Spleen (tissue), 11 donors: ENCODE results near the gene MSI2. TPM values are rescaled to one million over a fixed set of nuclear protein-coding genes. Genes with fewer than 3 reads are reported as not detected.
A peak's percentile ranks its signal among the peaks of the same experiment; 100 is the strongest.

Experiments used
- DNase-seq: peaks from one replicate; pipeline ENCODE4 v3.0.0-alpha.2; 2020
- H3K27ac ChIP-seq, 8 donors: fragments of 200-600 bp; sonication (generic) in 7 of 8; 1 replicate in 4 of 8; 2 replicates in 4 of 8; pipeline versions ENCODE4 v1.5.0 to v1.8.0; 2016 to 2021; ENCODE audit warnings: inconsistent platforms in 4 of 8, mild to moderate bottlenecking in 4 of 8, moderate library complexity in 1 of 8
- H3K27me3 ChIP-seq, 7 donors: fragments of 200-600 bp; sonication (generic) in 6 of 7; replicated peaks in 1 of 7; 1 replicate in 4 of 7; 2 replicates in 3 of 7; pipeline versions ENCODE4 v1.5.0 to v1.8.0; 2016 to 2021; ENCODE audit warnings: inconsistent platforms in 3 of 7, mild to moderate bottlenecking in 1 of 7
- H3K36me3 ChIP-seq, 6 donors: fragments of 200-600 bp; sonication (generic) in 5 of 6; 1 replicate in 4 of 6; 2 replicates in 2 of 6; pipeline versions ENCODE4 v1.5.0 to v1.8.0; 2016 to 2021; ENCODE audit warnings: inconsistent platforms in 2 of 6
- H3K4me1 ChIP-seq, 6 donors: fragments of 200-600 bp; sonication (generic) in 5 of 6; 1 replicate in 3 of 6; 2 replicates in 3 of 6; pipeline versions ENCODE4 v1.5.0 to v1.8.0; 2016 to 2021; ENCODE audit warnings: inconsistent platforms in 3 of 6
- H3K4me3 ChIP-seq, 8 donors: fragments of 200-600 bp; sonication (generic) in 7 of 8; 1 replicate in 4 of 8; 2 replicates in 4 of 8; pipeline versions ENCODE4 v1.5.0 to v1.8.0; 2016 to 2021; ENCODE audit warnings: inconsistent platforms in 4 of 8, mild to moderate bottlenecking in 4 of 8, moderate library complexity in 2 of 8
- H3K9me3 ChIP-seq, 8 donors: fragments of 200-600 bp; sonication (generic) in 7 of 8; 1 replicate in 4 of 8; 2 replicates in 4 of 8; pipeline versions ENCODE4 v1.5.0 to v1.8.0; 2016 to 2021; ENCODE audit warnings: inconsistent platforms in 4 of 8
- POLR2A ChIP-seq, 3 donors: fragments of 450-650 bp; IDR thresholded peaks; one replicate each; pipeline ENCODE4 v1.5.1; 2017; ENCODE audit warnings: antibody characterized with exemption in 3 of 3, mild to moderate bottlenecking in 1 of 3
- POLR2AphosphoS5 ChIP-seq, 3 donors: sonication (generic); formaldehyde crosslinking; IDR thresholded peaks; one replicate each; pipeline ENCODE4 v1.5.1; 2017; ENCODE audit warnings: antibody characterized with exemption in 3 of 3
- WGBS, 5 donors: extraction: QIAGEN DNeasy Blood & Tissue Kit in 3 of 5; methylation state at CpG; one replicate each; pipeline versions ENCODE4 v1.1.5 to v1.1.7; 2013 to 2018; 5-methylcytosine and 5-hydroxymethylcytosine counted together
- intact Hi-C: fragments of 100-400 bp; cut with DNase I; formaldehyde crosslinking; loops from one replicate; pipeline ENCODE4 v1.15.0; 2023; ENCODE audit warnings: low total_unique reads
- polyA plus RNA-seq, 3 donors: library from polyadenylated mRNA; stranded (reverse); fragments of 200-250 nt; gene quantifications; one replicate each; pipeline ENCODE4 v1.2.1, GENCODE V29; 2013
- total RNA-seq, 7 donors: library from RNA; depleted of rRNA in 3 of 7; stranded (reverse); fragments of >200 nt in 3 of 7; fragmentation: NEBNext Ultra II Directional in 4 of 7; extraction: Animal tissue kit (Norgen Biotek cat#: 25700) in 4 of 7; gene quantifications; one replicate each; pipeline versions ENCODE4 v1.1.0 to v1.2.1, GENCODE V29; 2016 to 2021
- TF ChIP-seq, protein P1 (sequence below), 11 experiments: fragments of 200-600 bp in 7 of 11; fragments of 450-650 bp in 4 of 11; sonication (generic) in 4 of 11; IDR thresholded peaks in 8 of 11; conservative IDR thresholded peaks in 3 of 11; 1 replicate in 7 of 11; 2 replicates in 4 of 11; pipeline versions ENCODE4 v1.4.0 to v1.8.0; 2016 to 2021; ENCODE audit warnings: antibody characterized with exemption in 11 of 11, inconsistent platforms in 4 of 11, mild to moderate bottlenecking in 1 of 11
- donor health status: healthy with polysubstance abuse.
- donor health status: DM: no; HTN: no; CAD: no; lungs with moderate emphysema.
- donor health status: DM: no; HTN: no; CAD: no.
- donor health status: Bipolar disorder and iron deficiency.
- donor health status: healthy.
- donor health status: DM: no; HTN: no; CAD: no.
- donor health status: DM: yes; HTN: yes; CAD: no.

Gene MSI2
- total and polyA plus RNA-seq, 10 donors = 9.8 to 131 (median 64.7) TPM

DNA sequence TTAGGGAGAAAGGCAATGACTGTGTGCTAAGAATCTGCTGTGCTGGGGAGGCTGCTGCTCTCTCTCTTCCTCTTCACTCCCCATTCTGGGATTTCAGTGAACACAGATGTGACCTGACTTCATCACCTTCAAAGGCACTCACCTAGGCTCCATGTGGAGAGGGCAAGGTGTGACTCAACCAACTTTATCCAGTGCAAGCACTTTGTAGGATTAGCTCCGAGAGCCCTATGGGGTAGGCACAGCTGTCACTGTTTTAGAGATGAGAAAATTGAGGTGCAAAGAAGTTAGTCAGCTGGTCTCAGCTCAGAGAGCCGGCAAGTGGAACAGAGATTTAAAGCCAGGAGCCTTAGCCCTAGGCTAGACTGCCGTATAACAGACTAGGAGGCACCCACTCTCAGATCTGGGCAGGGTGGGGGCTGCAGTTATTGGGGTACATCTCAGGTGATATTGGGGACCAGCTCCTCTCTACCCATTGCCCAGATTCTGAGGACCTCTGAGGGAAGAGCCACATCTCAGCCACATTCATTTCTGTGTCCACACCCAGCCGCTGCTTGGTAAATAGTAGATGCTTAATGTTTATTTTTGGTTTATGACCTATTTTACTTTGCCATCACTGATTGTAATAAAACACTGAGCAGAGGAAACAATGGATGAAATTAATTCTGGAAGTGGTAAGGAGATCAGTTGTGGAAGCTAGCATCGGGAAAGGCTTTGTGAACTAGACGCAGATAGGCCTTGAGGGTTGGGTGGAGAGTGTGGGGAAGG, 350.0 kb downstream of the MSI2 start:
- no peak for DNase-seq
- Histone ChIP-seq H3K27ac (peak overlapping the region; percentile 42 to 84 (median 78)), H3K27me3 (no peaks in the 10 kb centered on the region), H3K9me3 (no peaks in the 10 kb centered on the region), H3K36me3 (peaks cover 0 to under 1% (median 0%) of the 10 kb centered on the region in 6 donors), H3K4me1 (peaks cover 34 to 84% (median 53%) of the 10 kb centered on the region in 6 donors), H3K4me3 (no peak overlapping the region)
- intact Hi-C loops = no loop called here
- WGBS, 5 donors = 80 to 91% (median 85%) methylated on average over 6 of the region's 6 CpGs
- TF ChIP-seq, protein P1, sequence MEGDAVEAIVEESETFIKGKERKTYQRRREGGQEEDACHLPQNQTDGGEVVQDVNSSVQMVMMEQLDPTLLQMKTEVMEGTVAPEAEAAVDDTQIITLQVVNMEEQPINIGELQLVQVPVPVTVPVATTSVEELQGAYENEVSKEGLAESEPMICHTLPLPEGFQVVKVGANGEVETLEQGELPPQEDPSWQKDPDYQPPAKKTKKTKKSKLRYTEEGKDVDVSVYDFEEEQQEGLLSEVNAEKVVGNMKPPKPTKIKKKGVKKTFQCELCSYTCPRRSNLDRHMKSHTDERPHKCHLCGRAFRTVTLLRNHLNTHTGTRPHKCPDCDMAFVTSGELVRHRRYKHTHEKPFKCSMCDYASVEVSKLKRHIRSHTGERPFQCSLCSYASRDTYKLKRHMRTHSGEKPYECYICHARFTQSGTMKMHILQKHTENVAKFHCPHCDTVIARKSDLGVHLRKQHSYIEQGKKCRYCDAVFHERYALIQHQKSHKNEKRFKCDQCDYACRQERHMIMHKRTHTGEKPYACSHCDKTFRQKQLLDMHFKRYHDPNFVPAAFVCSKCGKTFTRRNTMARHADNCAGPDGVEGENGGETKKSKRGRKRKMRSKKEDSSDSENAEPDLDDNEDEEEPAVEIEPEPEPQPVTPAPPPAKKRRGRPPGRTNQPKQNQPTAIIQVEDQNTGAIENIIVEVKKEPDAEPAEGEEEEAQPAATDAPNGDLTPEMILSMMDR (IDR thresholded peaks at IDR 0.05 in 8 of 11, conservative IDR thresholded peaks at IDR 0.05 in 3 of 11) = no peak
- TF ChIP-seq POLR2A (IDR thresholded peaks at IDR 0.05) (no peak), POLR2AphosphoS5 (IDR thresholded peaks at IDR 0.05) (no peak)

DNA sequence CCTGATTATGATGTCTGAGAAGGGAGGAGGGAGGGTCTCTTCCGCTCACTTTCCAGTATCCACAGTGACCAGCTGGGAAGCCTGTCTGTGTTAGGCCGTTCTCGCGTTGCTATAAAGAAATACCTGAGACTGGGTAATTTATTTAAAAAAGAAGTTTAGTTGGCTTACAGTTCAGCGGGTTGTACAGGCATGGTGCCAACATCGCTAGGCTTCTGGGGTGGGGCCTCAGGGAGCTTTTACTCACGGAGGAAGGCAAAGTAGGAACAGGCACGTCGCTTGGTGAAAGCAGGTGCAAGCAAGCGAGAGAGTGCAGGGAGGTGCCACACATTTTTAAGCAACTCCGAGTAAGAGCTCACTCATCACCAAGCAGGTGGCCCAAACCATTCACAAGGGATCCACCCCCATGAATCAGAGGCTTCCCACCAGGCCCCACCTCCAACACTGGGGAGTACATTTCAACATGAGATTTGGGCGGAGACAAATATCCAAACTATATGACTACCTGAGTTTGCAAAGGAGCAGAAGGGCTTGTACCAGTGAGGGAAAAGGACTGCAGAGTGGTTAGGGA, 351.3 kb downstream of the MSI2 start:
- intact Hi-C loops = no loop called here
- Histone ChIP-seq H3K27me3 (no peaks in the 10 kb centered on the region), H3K4me1 (peaks cover 34 to 74% (median 50%) of the 10 kb centered on the region in 6 donors), H3K4me3 (no peak overlapping the region), H3K36me3 (no peaks in the 10 kb centered on the region), H3K9me3 (no peaks in the 10 kb centered on the region), H3K27ac (peak overlapping the region in 2 of 8 donors; percentile 25 to 84)
- WGBS, 5 donors = 84 to 91% (median 86%) methylated on average over 12 of the region's 12 CpGs
- TF ChIP-seq, protein P1 (IDR thresholded peaks at IDR 0.05 in 8 of 11, conservative IDR thresholded peaks at IDR 0.05 in 3 of 11) = no peak
- TF ChIP-seq POLR2A (IDR thresholded peaks at IDR 0.05) = no peak
- no peak for TF ChIP-seq POLR2AphosphoS5 (IDR thresholded peaks at IDR 0.05)
- no peak for DNase-seq

DNA sequence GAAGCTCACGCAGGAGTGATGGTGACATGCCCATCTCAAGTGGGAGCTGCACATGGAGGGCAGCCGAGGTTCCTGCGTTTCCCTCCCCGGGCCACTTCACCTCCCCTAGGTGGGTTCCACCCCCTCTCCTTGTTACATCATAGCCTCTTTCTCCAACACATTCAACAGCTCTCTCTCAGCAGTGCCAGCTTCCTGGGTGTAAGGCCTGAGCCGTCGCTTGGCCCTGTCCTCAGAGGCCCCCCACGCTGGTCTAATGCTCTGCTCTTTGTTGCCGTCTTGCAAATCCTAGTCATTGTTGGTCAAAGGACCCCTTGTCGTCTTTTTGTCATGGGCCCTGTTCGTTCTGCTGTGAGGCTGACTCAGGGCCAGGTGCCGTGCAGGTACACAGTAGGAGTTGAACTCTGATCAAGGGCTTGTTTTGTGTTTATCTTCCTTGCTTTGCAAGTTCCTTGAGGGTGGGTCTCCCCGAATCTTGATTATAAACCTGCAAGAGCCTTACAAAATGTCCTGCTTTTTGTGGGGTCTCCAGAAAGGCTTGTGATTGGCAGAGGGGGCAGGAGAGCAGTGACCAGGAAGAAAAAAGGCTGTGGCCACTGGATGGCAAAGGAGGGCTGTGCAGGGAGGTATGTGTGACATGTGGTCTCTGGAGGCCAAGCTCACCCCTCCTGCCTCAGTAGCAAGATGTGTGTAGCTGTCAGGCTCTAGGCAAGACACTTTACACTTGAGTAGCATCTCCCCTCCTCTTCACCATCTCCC, 352.2 kb downstream of the MSI2 start:
- TF ChIP-seq POLR2A (IDR thresholded peaks at IDR 0.05) (no peak), POLR2AphosphoS5 (IDR thresholded peaks at IDR 0.05) (no peak)
- TF ChIP-seq, protein P1 (IDR thresholded peaks at IDR 0.05 in 8 of 11, conservative IDR thresholded peaks at IDR 0.05 in 3 of 11) = no peak

More for the DNA sequence above, 352.2 kb downstream of the MSI2 start:
- DNase-seq = no peak
- 81 to 95% (median 92%) methylated on average over 12 of the region's 12 CpGs for WGBS, 5 donors
- Histone ChIP-seq H3K4me1 (peaks cover 28 to 69% (median 44%) of the 10 kb centered on the region in 6 donors), H3K27me3 (no peaks in the 10 kb centered on the region), H3K9me3 (no peaks in the 10 kb centered on the region), H3K27ac (peak overlapping the region in 3 of 8 donors; percentile 9 to 38 (median 27)), H3K36me3 (no peaks in the 10 kb centered on the region), H3K4me3 (no peak overlapping the region)
- intact Hi-C loops = no loop called here
